GM21619 (cell line): ENCODE results near the gene OCIAD1.
A peak's percentile ranks its signal among the peaks of the same experiment; 100 is the strongest.
"Not testable (repeated sequence)": the region's sequence is repeated elsewhere in the genome, so short reads cannot be mapped to it uniquely, and the experiment has no call there.

Source experiments
- ATAC-seq: cut with Tn5 transposase; IDR thresholded peaks from one replicate; pipeline ENCODE4 v1.9.1; 2021; ENCODE audit not compliant: unreplicated experiment

The OCIAD1 gene

GRCh38 chr4:48830706-48831531, at the start of gene OCIAD1:
OCIAD1 (plus strand) TSS chr4:48831088; CDS start chr4:48832625, 1,537 bp downstream.
- peak; percentile 99 for ATAC-seq

- no peak for ATAC-seq
Measured at GRCh38 chr4:48781968-48782367, 48.9 kb upstream of the OCIAD1 start.

- ATAC-seq = no peak
Measured at GRCh38 chr4:48785302-48785701, 45.6 kb upstream of the OCIAD1 start.

GRCh38 chr4:48786549-48786948, 44.3 kb upstream of the OCIAD1 start:
- no peak for ATAC-seq

GRCh38 chr4:48787056-48787455, 43.8 kb upstream of the OCIAD1 start:
- no peak for ATAC-seq

- ATAC-seq = no peak
Measured at GRCh38 chr4:48790561-48790960, 40.3 kb upstream of the OCIAD1 start.

- ATAC-seq = no peak
Measured at GRCh38 chr4:48791313-48791712, 39.6 kb upstream of the OCIAD1 start.

- no peak for ATAC-seq
Measured at GRCh38 chr4:48792348-48793006, 38.4 kb upstream of the OCIAD1 start.

- ATAC-seq = no peak
Measured at GRCh38 chr4:48795108-48795507, 35.8 kb upstream of the OCIAD1 start.

GRCh38 chr4:48796191-48796926, 34.5 kb upstream of the OCIAD1 start:
- no peak for ATAC-seq

- no peak for ATAC-seq
Measured at GRCh38 chr4:48796927-48797679, 33.8 kb upstream of the OCIAD1 start.

GRCh38 chr4:48798117-48798516, 32.8 kb upstream of the OCIAD1 start:
- no peak for ATAC-seq

- no peak for ATAC-seq
Measured at GRCh38 chr4:48799157-48799556, 31.7 kb upstream of the OCIAD1 start.

- ATAC-seq = not testable (repeated sequence)
Measured at GRCh38 chr4:48800155-48800554, 30.7 kb upstream of the OCIAD1 start.

- ATAC-seq = no peak
Measured at GRCh38 chr4:48801016-48801715, 29.7 kb upstream of the OCIAD1 start.

GRCh38 chr4:48804584-48805301, 26.1 kb upstream of the OCIAD1 start:
- no peak for ATAC-seq

- ATAC-seq = no peak
Measured at GRCh38 chr4:48812866-48813265, 18.0 kb upstream of the OCIAD1 start.

GRCh38 chr4:48813964-48814363, 16.9 kb upstream of the OCIAD1 start:
- ATAC-seq = peak; percentile 74

GRCh38 chr4:48815483-48815882, 15.4 kb upstream of the OCIAD1 start:
- ATAC-seq = peak; percentile 38

- not testable (repeated sequence) for ATAC-seq
Measured at GRCh38 chr4:48816297-48816696, 14.6 kb upstream of the OCIAD1 start.
